Left renal pelvis (tissue), 4 donors: Measurements from ENCODE around the gene ACSS3. TPM values are rescaled to one million over a fixed set of nuclear protein-coding genes. Genes with fewer than 3 reads are reported as not detected.
"Not testable (repeated sequence)": the region's sequence is repeated elsewhere in the genome, so short reads cannot be mapped to it uniquely, and the experiment has no call there.

Source experiments
- DNase-seq, 4 donors: peaks; one replicate each; pipeline ENCODE4 v3.0.0-alpha.2; 2013; ENCODE audit warnings: low read depth in 4 of 4, low spot score in 3 of 4
- polyA plus RNA-seq, 4 donors: library from polyadenylated mRNA; unstranded; fragments of 120-200 nt; gene quantifications; one replicate each; pipeline ENCODE4 v1.2.1, GENCODE V29; 2013; ENCODE audit not compliant: insufficient read length in 4 of 4

ACSS3 gene, protein sequence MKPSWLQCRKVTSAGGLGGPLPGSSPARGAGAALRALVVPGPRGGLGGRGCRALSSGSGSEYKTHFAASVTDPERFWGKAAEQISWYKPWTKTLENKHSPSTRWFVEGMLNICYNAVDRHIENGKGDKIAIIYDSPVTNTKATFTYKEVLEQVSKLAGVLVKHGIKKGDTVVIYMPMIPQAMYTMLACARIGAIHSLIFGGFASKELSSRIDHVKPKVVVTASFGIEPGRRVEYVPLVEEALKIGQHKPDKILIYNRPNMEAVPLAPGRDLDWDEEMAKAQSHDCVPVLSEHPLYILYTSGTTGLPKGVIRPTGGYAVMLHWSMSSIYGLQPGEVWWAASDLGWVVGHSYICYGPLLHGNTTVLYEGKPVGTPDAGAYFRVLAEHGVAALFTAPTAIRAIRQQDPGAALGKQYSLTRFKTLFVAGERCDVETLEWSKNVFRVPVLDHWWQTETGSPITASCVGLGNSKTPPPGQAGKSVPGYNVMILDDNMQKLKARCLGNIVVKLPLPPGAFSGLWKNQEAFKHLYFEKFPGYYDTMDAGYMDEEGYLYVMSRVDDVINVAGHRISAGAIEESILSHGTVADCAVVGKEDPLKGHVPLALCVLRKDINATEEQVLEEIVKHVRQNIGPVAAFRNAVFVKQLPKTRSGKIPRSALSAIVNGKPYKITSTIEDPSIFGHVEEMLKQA
- polyA plus RNA-seq, result 10 to 100 TPM; 18.3 to 35.9 (median 21.7) TPM

- peak; percentile 46 to 57 (median 53) for DNase-seq
Measured at GRCh38 chr12:81077686-81078441, at the start of gene ACSS3. Gene ACSS3 (plus strand): TSS chr12:81078079. CDS start chr12:81078121, 42 bp downstream.

DNA sequence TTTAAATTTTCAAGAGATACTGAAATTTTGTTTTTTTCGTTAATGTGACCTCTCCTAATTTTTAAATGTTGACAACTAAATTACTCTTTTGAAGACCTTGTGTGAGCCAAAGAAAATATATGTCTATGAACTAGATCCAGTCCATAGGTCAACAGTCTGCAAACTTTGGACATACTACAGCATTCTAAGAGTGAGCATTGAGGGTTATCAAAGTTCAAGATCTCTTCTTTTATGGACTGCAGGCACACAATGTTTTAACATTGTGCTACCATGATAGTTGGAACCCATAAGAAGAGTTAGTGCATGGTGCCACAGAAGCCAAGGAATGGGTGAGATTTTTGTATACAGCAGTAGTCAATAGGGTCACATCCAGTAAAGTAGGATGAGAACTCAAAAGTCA, 43.0 kb upstream of the ACSS3 start:
- no peak for DNase-seq

GRCh38 chr12:81039231-81039630, 38.6 kb upstream of the ACSS3 start:
- no peak for DNase-seq

GRCh38 chr12:81043979-81044740, 33.7 kb upstream of the ACSS3 start:
- DNase-seq, result no peak

GRCh38 chr12:81064971-81065370, 12.9 kb upstream of the ACSS3 start:
- DNase-seq, result not testable (repeated sequence)

- no peak for DNase-seq
Measured at GRCh38 chr12:81070846-81071245, 7.0 kb upstream of the ACSS3 start.

GRCh38 chr12:81075539-81075938, 2.3 kb upstream of the ACSS3 start:
- no peak for DNase-seq

GRCh38 chr12:81077329-81077685, 572 bp upstream of the ACSS3 start:
- DNase-seq, result peak in 1 of 4 donors; percentile 8

GRCh38 chr12:81078469-81079196, 754 bp downstream of the ACSS3 start:
- DNase-seq, result peak in 1 of 4 donors; percentile 20

- DNase-seq, result no peak
Measured at GRCh38 chr12:81079280-81080076, 1.6 kb downstream of the ACSS3 start.

DNA sequence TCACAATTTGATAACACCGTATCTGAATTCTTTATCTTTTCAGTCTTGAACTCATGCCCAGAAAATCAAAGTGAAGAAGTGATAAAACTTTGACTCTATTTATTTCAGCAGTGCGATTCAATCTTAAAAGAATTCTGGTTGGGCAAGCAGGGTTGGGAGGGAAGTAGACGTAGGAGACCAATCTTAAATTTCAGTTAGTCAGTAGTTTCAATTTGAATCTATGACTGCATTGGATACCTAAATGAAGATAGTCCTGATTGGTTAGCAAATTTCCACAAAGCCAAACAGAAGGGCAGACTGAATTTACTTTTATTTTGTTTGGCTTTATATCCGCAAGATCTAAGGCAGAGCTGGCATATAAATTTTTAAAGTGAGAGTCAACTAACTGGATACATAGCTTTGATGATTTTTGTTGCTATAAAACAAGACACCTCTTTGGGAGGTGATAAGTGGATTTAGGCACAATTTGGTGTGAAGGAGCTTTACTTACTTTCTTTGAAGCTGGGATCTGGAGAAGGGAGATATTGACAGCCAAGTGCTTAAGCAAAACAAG, 2.6 kb downstream of the ACSS3 start:
- peak in 1 of 4 donors; percentile 5 for DNase-seq

DNA sequence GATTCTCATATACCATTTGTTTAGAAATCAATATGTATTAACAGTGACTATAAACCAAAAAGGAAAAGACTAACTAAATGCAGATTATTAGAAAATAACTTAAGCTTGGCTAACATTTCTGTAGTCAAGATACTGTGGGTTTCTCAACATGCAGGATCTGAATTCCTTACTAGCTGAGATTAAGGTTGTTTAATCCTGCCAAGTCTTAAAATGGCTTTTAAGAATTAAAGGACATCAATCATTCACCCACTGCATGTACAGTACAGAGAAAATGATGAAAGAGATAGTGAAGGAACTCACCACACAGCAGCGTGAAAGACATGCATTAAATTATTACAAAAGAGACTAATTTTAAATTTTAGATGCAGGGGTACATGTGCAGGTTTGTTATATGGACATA, 3.8 kb downstream of the ACSS3 start:
- DNase-seq, result no peak

- DNase-seq, result no peak
Measured at GRCh38 chr12:81083018-81083417, 5.1 kb downstream of the ACSS3 start.

GRCh38 chr12:81083906-81084513, 6.1 kb downstream of the ACSS3 start:
- DNase-seq, result no peak

DNA sequence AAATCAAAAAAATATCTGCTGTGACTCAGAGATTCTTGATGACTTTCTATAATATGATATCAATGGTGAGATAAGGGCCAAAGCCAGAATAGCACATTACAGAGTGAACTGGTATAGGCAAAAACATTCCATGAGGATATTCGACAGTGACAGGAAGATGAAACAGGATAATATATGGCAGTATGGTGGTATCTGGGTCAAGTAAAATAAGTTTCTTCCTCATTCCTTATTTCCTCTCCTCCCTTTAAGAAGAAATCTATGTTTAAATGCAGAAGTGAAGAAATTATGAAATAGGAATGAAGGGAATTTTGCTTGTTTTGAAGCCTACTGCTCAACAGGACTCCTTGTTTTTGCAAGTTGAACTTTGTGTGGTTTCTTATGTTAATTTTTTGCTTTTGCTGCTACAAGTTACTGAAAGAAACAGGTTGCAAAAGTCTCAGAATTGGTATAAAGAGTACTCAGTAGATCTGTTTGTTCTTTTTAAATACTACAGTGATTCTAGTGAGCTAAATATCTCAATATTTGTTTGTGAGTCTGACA, 7.0 kb downstream of the ACSS3 start:
- no peak for DNase-seq

- DNase-seq, result no peak
Measured at GRCh38 chr12:81085832-81086231, 8.0 kb downstream of the ACSS3 start.

DNA sequence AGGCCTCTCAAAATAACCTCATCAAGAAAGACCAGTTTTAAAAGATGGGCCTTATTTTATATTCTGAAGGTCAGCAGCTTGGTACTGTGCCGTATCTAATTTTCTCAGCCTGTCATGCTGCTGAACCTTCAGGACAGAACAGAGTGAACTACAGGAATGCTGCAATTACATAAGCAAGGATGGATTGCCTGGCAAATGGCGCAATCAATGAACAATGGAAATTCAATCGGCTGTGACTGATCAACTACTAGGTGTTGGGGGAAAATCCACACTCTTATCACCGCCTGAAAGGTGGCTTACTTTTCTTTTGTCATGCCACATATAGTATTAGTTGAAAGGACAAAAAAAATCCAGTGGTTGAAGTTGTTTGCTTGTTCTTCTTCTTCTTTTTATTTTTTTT, 8.5 kb downstream of the ACSS3 start:
- no peak for DNase-seq

DNA sequence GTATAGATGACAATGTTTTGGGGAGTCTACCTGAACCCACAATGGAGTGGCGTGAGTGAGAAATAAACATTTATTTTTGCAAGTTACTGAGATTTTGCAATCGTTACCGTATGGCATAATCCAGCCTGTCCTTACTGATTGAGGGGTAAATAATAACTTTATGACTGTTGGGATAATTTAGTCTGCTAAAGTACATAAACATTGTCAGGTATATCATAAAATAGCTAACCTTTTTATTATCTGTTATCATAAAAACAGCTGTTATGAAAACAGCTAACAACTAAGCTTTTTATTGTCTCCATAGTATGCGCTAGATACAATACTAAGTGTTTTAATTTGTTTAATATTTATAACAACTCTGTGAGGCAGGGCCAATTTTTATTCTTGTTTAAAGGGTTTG, 10.3 kb downstream of the ACSS3 start:
- no peak for DNase-seq
